KOPT-K1 (cell line): ENCODE data around the gene SUPV3L1.

ENCODE experiments used
- H3K27ac ChIP-seq: fragments of 200-600 bp; sonication (generic); 2 replicates; pipeline ENCODE4 v1.5.1; 2016; ENCODE audit warnings: antibody characterized with exemption, mild to moderate bottlenecking, low read depth, low read length; ENCODE audit not compliant: poor library complexity, severe bottlenecking
- H3K36me3 ChIP-seq: fragments of 200-600 bp; sonication (generic); 2 replicates; pipeline ENCODE4 v1.5.1; 2017; ENCODE audit warnings: antibody characterized with exemption, mild to moderate bottlenecking, low read length, moderate library complexity; ENCODE audit not compliant: insufficient read depth
- H3K9me3 ChIP-seq: fragments of 200-600 bp; sonication (generic); 2 replicates; pipeline ENCODE4 v1.5.1; 2017; ENCODE audit warnings: antibody characterized with exemption, low read length, mild to moderate bottlenecking; ENCODE audit not compliant: insufficient read depth, poor library complexity, severe bottlenecking

SUPV3L1 gene

DNA sequence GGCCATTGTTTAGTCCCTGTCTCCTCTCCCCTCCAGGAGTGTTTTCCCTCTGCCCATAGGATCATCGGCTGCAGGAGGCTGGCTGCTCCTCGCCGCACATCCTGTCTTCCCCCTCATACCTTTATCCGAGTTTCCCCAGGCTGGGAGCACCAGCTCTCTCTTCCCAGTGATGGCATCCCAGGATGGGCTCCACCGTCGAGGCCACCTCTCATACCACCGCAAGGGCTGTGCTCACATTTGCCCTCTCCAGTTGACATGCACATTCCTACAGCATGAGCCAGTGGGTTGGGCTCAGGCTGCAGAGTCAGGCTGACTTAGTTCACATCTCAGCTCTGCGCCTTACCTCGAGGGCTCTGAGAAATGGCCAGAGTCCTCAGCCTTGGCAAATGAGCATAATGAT, 52.2 kb downstream of the SUPV3L1 start:
- H3K27ac ChIP-seq: no peak overlapping the region
- H3K36me3 ChIP-seq: no peaks in the 10 kb centered on the region

DNA sequence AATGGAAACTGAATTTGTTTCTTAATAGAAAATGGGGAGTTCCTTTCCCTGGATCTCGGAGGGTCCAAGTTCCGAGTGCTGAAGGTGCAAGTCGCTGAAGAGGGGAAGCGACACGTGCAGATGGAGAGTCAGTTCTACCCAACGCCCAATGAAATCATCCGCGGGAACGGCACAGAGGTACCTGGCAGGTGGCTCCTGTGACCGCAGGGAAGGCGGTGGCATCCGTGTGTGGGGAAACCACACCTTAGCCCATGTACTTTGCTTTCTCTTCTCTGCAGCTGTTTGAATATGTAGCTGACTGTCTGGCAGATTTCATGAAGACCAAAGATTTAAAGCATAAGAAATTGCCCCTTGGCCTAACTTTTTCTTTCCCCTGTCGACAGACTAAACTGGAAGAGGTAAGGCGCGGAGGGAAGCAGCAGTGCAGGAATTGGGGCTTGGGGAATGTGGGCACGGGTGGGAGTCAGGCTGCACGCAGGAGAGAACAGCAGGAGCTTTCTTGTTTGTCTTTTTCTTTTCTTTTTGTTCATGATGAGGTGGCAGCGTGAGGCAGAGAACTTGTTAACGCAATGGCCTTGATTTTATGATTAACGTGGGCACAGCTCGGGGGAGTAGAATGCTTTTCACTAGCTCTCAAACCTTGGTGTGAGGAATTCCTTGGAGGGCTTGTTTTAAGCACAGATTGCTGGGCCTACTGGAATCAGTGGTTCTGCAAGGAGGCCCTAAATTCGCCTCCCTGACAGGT, 52.9 kb downstream of the SUPV3L1 start:
- Histone ChIP-seq H3K9me3 (no peaks in the 10 kb centered on the region), H3K36me3 (no peaks in the 10 kb centered on the region), H3K27ac (peak overlapping the region; percentile 45)

More for the DNA sequence above, 52.2 kb downstream of the SUPV3L1 start:
- no peaks in the 10 kb centered on the region for H3K9me3 ChIP-seq

DNA sequence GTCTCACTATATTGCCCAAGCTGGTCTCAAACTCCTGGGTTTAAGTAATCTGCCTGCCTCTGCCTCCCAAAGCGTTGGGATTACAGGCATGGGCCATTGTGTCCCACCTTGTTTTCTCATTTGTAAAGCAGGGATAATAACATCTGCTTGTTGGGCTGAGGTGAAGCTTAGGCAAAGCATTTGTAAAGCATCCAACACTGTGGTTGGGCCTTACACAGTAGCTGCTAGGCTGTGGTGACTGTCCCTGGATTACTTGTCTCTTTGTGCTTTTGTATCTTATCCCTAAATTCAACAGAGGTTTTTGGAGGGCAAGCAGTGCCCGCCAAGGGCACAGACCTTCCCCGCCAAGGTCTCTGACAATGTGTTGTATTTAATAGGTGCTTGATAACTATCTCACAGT, 54.4 kb downstream of the SUPV3L1 start:
- Histone ChIP-seq H3K36me3 (no peaks in the 10 kb centered on the region), H3K9me3 (no peaks in the 10 kb centered on the region), H3K27ac (no peak overlapping the region)

DNA sequence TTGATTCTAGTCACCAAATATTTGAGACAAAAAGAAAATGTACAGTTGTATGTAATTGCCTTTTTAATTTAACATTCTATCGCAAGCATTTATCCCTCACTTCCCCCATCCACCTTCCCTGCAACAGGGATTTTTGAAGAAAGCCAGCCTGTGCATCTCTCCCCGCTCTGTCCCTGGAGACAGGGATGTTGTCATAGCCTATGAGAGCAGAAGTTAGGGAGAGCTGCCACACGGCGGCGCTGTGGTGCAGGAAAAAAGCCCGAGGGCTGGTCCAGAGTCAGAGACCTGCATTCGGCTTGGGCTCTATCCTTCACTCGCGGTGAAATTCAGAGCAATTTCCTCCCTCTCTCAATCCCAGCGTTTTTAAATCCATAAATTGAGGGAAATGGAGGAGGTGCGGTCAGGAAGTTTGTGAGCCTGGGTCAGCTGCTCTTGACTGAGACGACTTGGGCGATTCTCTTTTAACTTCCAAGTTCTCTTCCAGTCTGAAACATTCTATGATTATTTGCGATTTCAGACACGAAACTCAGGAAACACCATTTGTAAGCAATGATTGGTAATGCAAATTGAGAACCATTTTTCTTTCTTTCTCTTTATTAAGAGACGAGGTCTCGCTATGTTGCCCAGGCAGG, 57.6 kb downstream of the SUPV3L1 start:
- no peaks in the 10 kb centered on the region for H3K36me3 ChIP-seq
- H3K9me3 ChIP-seq: no peaks in the 10 kb centered on the region
- H3K27ac ChIP-seq: no peak overlapping the region

DNA sequence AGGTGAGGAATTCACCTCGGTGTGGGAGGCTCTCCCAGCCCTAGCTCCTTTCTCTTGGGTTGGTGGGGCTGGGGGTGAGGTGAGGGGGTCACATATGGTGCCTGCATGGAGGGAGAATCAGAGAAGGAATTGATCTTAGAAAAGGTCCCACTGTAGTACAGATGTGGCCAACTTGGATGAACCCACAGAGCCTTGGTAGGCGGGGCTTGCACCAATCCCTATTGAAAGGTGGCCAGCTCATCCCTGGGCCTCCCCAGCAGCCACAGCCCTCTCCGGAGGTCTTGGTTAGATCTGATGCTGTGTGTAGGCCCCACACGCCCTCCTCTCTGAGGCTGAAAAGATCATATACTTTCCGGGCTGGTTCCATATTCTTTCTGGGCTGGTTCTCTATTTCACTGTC, 59.1 kb downstream of the SUPV3L1 start:
- no peaks in the 10 kb centered on the region for H3K9me3 ChIP-seq
- no peak overlapping the region for H3K27ac ChIP-seq

DNA sequence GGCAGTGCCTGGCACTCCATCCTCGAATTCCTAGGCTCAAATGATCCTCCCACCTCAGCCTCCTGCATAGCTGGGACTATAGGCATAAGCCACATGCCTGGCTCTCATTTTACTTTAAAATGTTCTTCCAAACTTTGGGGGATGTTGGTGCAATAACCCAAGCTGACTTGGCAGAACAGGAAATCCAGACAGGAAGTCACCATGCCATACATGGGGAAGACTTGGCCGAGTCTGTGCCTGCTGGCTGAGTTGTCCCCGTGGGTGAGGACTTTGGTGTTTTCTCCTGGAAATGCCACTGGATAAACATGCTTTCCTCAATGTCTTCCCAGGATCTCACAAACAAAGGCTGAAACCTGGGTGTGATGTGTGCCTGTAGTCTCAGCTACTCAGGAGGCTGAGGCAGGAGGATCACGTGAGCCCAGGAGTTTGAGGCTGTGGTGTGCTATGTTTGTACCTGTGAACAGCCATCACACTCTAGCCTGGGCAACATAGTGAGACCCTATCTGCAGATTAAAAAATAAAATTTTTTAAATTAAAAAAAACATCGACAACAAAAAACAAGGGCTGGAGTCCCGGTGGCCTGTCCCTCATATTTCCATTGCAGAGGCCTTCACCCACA, 59.9 kb downstream of the SUPV3L1 start:
- Histone ChIP-seq H3K9me3 (no peaks in the 10 kb centered on the region), H3K27ac (no peak overlapping the region), H3K36me3 (no peaks in the 10 kb centered on the region)

More for the DNA sequence above, 59.1 kb downstream of the SUPV3L1 start:
- H3K36me3 ChIP-seq: no peaks in the 10 kb centered on the region

DNA sequence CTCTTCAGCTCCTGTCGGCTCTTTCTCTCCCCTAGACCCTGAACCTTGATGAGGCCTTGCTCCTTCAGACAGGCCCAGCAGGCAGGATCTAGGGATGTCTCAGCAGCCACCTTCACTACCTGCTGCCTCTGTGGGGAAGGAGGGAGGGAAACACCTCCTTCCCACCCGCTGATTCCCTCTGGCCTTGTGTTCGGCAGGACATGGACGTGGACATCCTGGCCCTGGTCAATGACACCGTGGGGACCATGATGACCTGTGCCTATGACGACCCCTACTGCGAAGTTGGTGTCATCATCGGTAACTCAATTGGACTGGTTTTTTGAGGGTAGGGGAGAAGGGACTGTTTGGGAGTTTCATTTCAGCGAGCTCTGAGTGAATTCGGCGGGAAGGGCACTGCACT, 60.4 kb downstream of the SUPV3L1 start:
- no peaks in the 10 kb centered on the region for H3K9me3 ChIP-seq
- no peaks in the 10 kb centered on the region for H3K36me3 ChIP-seq
- H3K27ac ChIP-seq: no peak overlapping the region

DNA sequence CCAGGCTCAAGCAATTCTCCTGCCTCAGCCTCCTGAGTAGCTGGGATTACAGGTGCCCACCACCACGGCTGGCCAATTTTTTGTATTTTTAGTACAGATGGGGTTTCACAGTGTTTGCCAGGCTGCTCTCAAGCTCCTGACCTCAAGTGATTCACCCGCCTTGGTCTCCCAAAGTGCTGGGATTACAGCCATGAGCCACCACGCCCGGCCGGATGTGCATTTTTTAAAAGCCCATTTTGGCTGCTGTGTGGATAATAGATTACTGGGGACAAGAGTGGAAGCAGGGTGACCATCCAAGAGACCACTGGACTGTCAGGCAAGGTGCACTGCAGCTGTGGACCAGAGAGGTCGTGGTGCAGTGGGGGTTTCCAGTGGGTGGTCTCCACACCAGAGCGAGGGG, 61.5 kb downstream of the SUPV3L1 start:
- no peak overlapping the region for H3K27ac ChIP-seq
- H3K36me3 ChIP-seq: no peaks in the 10 kb centered on the region
- H3K9me3 ChIP-seq: no peaks in the 10 kb centered on the region

DNA sequence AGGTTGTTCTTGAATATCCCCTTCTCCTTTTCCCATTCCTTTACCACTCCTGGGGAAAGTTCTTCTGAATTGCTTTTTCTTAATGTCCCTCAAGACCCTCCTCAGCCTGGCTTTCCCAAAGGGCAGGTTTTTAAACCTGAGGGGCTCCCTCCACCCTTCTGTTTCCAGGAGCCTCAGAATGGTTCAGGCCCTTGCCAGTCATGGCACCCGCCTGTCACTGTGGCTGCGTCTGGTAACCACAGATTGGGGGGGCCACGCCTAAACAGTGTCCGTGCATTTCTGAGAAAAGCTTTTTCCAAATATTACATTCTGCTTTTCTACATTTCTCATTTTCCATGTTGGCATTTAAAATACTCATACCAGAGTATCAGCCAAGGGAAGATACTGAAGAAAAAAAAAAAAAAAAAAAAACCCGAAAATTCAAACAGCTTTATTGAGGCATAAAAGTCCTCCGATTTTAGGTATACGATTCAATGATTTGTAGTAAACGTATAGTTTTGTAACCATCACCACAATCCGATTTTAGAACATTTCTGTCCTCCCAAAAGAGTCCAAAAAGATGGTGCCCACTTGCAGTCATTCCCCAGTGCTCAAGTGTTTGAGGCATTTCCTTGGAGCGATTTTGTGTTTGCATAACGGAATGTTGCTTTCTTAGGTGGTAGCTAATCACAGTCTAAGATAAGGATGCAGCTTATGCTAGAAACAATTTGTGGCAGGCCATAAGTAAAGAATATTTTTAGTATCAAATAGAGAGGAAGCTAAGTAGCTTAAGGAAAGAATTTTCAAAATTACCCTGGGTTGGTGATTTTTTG, 62.2 kb downstream of the SUPV3L1 start:
- no peaks in the 10 kb centered on the region for H3K9me3 ChIP-seq
- H3K36me3 ChIP-seq: no peaks in the 10 kb centered on the region
- H3K27ac ChIP-seq: no peak overlapping the region

DNA sequence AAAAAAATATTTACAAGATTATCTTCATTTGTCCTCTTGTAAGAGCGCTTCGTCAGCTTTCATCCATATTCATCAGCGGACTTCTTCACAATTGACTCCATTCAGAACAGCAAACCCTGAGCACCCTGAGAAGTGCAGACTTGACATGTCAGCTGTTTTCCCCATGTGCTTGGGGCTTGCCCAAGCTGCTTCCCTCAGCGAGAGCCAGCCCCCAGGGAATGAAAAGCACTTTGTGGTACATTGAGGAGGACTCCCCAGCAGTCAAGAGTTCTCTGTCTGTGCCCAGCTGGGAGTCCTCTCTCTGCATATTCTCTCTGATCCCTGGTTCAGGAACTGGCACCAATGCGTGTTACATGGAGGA, 62.8 kb downstream of the SUPV3L1 start:
- no peaks in the 10 kb centered on the region for H3K9me3 ChIP-seq
- no peaks in the 10 kb centered on the region for H3K36me3 ChIP-seq
- H3K27ac ChIP-seq: no peak overlapping the region

DNA sequence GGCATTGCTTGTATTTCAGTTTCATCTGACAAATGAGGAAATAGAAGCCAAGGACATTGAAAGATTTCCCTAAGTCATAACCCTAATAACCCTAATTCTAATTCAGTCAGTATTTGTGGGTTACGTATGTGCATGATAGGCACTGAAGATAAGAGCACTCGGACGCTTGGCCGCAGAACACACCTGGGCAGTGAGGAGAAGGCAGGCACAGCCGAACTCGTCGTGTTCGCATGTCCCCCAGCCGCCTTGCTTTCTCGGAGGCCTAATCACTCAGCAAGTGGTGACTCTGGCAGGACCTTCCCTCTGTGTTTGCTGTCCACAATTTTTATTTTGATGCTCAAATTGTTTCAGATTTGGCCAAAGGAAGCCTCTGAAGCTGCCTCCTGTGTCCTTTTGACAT, 63.8 kb downstream of the SUPV3L1 start:
- H3K27ac ChIP-seq: no peak overlapping the region
- no peaks in the 10 kb centered on the region for H3K9me3 ChIP-seq

DNA sequence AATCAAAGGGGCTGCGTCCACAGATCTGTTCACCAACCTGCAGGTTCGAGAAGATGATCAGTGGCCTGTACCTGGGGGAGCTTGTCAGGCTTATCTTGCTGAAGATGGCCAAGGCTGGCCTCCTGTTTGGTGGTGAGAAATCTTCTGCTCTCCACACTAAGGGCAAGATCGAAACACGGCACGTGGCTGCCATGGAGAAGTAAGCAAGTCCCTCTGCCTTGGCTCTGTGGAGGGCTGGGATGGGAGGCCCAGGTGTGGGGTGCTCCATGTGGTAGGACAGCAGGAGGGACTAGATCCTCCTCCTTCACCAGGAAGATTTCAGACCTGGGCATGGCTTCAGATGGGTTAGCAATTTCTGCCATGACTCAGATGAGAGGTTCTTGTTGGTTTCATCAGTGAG, 66.0 kb downstream of the SUPV3L1 start:
- no peak overlapping the region for H3K27ac ChIP-seq
- H3K36me3 ChIP-seq: no peaks in the 10 kb centered on the region
- H3K9me3 ChIP-seq: no peaks in the 10 kb centered on the region

More for the DNA sequence above, 63.8 kb downstream of the SUPV3L1 start:
- no peaks in the 10 kb centered on the region for H3K36me3 ChIP-seq

DNA sequence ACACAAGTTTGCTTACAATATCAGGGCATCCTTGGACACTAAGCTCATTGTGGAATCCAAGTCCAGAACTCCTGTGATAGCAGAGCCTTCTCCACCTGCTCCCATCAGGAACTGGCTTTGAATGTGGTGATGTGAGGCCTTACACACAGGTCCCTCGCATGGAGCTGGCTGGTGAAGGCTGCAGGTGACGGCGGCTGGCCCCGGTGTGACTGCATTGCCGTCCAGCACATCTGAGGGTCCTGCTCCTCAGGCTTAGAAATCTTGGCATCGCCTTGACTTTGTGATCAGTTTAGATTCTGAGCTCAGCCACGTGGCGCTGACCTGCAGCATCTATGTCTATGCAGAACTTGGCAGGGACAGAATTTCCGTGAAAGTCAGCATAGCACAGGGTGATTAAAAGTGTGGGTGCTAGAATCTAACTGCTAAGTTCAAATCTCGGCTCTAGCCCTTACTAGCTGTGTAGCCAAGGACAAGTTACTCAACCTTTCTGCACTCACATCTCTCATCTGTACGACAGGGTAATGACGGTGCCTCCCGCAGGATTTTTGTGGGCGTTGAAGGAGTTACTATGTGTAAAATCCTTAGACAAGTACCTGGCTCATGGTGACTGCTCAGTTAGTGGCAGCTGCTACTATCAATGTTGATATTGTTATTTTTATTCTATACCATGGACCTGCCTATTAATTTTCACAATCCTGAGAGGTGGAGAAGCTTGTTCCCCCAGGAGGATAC, 66.7 kb downstream of the SUPV3L1 start:
- Histone ChIP-seq H3K9me3 (no peaks in the 10 kb centered on the region), H3K27ac (no peak overlapping the region), H3K36me3 (no peaks in the 10 kb centered on the region)

DNA sequence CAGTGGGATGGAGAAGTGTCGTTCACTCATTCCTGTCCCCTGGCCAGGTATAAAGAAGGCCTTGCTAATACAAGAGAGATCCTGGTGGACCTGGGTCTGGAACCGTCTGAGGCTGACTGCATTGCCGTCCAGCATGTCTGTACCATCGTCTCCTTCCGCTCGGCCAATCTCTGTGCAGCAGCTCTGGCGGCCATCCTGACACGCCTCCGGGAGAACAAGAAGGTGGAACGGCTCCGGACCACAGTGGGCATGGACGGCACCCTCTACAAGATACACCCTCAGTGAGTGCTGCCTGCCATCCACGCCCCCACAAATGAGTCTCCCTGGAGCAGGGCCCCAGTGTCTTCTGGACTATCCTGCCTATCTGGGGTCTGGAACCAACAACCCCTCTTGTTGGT, 67.3 kb downstream of the SUPV3L1 start:
- no peak overlapping the region for H3K27ac ChIP-seq
- H3K9me3 ChIP-seq: no peaks in the 10 kb centered on the region

More for the DNA sequence above, 67.3 kb downstream of the SUPV3L1 start:
- no peaks in the 10 kb centered on the region for H3K36me3 ChIP-seq
